GM19372 (cell line): ENCODE results near the gene PRR15L.
"Not testable (repeated sequence)": the region's sequence is repeated elsewhere in the genome, so short reads cannot be mapped to it uniquely, and the experiment has no call there.

Experiments
- ATAC-seq: cut with Tn5 transposase; IDR thresholded peaks from one replicate; pipeline ENCODE4 v1.9.1; 2021; ENCODE audit warnings: mild to moderate bottlenecking, low read depth, moderate library complexity; ENCODE audit not compliant: unreplicated experiment

The PRR15L gene

DNA sequence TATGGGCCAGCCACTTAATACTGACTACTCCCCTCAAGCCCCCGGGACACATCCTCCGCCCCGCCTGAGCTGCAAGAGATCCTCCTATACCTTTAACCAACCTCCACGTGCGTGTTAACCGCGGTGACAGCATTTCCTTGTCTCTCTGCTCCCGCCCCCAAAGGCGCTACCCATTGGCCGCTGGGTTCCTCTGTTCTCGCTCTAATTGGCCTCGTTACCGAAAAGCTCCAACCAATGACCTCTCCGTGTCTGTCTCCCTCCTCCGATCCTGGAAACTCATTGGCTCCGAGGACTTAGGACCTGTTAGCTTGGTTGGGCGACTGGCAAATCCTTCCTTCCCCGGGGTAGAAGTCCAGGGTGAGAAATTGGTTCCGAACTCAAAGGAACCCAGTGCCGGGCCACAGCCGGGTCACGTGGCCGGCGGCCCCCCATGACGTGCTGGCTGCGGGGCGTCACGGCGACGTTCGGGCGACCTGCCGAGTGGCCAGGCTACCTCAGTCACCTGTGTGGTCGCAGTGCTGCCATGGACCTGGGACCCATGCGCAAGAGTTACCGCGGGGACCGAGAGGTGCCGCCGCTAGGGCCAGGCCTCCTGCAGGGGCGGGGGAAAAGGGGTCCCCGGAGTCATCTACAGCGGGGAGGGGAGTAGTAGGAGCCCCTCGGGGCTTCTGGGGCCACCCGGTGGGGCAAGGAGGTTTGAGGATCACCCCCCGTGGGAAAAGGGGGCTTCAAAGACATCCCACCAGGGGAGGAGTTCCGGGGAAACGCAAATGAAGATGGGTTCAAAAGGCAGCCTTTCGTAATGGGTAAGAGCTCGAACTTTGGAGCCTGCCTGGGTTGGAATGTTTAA is 16.2 kb downstream of the PRR15L start, which contains the start of gene PNPO:
Gene PNPO, plus strand, starts transcription at position 326 of the 850 bp plus-strand sequence. Its CDS starts 105 bp downstream, at position 431.
- ATAC-seq: peak; percentile 95

DNA sequence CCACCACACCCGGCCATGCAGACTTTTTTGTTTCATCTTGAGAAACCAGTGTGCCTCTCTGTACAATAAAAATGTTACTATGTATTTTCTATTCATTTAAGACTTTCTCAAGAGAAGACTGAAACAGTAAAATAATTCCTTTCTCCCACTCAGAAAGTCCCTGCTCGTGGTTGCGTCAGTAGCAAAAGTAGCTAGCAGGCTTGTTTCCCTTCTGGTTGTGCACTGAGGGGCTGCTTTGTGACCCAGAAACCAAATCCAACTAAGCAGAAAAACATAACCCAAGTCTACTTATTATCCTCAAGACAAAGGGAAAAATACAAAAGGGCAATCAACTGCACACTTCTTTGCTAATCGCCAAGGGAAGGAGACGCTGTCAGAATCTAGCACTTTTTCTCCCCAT is 19.7 kb downstream of the PRR15L start:
- ATAC-seq: no peak

DNA sequence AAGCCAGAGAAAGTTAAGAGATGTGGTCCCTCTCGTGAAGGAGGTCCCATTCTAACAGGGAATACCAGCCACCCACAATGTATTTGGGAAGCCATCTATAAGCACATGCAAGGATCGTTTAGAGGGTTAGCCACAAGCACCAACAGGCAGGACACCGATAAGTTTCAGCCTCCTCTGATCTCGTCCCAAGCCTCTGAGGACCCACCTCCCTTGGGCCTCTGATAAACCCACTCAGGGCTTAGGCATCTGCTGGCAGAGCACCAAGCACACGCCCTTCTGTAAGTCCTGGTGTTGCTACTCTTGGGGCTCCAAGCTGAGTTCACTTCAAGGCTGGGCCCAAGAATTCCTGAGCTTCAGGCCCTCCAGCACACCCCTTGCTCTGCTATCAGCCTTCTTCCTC is 21.7 kb downstream of the PRR15L start:
- no peak for ATAC-seq

DNA sequence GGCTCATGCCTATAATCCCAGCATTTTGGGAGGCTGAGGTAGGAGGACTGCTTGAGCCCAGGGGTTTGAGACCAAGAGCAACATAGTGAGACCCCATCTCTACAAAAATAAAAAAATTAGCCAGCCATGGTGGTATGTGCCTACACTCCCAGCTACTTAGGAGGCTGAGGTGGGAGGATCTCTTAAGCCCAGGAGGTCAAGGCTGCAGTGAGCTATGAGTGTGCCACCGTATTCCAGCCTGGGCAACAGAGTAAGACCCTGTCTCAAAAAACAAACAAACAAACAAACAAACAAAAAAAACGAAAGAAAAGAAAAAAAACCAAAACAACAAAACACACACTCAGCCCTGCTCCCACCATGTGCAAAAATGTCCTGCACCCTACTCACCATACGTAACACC is 22.2 kb downstream of the PRR15L start:
- ATAC-seq: not testable (repeated sequence)

DNA sequence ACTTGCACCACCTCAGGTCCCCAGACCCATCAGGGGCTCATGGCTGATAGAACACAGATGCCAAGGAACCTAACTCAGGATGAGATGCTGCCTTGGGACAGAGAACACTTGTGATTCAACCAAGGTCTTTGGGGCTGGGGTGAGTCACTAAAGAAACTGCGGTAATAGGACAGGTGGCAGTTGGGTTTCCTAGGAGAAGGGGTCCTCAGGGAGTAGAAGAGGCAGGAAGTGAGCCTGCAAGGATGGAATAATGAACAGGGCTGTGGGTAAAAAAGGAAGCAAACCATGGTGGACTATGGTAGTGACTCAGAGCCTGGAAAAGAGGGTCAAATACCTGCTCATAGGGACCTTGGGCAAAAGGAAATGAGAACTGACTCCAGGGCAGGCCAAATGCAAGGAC is 22.8 kb downstream of the PRR15L start:
- no peak for ATAC-seq

DNA sequence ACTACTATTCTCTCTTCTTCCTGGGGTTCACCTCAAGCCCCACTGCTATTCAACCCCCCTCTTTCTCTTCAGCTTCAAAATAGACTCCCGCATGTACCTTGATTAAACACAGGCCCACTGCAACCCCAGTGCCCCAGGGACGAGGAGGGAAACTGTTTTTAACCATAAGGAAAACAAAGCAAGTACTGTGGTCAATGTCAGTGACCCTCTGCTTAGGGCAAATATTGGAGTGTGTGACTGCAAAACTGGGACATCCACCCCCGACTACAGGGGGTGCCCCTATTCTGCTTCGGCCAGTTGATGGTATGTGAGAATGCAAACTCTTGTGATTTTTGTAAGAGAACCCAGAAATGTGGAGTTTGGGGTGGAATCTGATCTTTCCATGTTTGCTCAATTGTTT is 25.8 kb downstream of the PRR15L start:
- ATAC-seq: no peak

DNA sequence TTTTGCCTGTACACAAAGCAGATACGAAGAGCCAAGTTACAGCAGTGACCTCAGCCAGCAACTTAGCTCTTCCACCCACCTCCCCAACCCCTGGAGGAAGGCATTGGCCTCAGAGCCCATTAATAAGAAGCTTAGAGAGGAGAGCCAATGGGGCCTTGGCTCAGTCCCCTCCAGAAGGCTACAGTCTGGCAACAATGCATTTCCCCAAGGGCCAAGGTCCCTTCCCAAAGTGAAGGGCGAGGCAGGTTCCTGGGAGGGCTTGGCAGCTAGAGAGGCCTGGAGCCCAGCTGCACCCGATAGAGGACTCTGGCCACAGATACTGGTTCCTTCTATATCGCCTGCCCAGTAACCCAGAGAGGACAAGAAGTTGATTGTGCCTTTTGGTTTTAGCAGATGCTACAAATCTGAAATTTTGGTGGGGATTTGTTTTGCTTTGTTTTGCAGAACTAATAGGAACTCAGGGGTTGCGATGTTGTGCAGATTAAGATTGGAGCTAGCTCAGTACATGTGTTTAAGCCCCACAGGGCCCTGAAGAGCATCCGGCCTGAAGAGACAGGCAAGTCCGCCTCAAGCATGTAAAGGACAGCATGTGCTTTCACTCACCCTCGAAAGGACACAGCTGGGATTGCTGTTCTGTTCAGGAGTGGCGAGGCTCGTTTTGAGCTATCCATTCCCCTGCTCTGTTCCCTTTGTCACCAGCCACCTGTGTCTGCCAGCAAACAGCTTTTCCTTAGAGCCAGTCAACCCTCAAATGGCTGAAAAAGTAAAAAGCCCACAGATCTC is 28.3 kb downstream of the PRR15L start:
- no peak for ATAC-seq

DNA sequence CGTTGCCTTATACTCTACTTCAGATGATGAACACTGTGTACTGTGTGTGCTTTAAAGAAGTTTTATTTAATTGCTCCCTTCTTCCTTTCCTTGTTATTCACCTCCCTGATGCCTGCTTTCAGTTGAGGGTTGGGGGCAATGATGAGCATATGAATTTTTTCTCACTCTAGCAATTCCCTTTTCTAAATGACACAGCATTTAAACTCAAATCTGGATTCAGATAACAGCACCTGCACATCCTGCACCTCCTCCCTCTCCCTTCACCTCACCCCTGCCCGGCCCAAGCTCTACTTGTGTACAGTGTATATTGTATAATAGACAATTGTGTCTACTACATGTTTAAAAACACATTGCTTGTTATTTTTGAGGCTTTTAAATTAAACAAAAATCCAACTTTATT is 29.3 kb downstream of the PRR15L start:
- no peak for ATAC-seq

DNA sequence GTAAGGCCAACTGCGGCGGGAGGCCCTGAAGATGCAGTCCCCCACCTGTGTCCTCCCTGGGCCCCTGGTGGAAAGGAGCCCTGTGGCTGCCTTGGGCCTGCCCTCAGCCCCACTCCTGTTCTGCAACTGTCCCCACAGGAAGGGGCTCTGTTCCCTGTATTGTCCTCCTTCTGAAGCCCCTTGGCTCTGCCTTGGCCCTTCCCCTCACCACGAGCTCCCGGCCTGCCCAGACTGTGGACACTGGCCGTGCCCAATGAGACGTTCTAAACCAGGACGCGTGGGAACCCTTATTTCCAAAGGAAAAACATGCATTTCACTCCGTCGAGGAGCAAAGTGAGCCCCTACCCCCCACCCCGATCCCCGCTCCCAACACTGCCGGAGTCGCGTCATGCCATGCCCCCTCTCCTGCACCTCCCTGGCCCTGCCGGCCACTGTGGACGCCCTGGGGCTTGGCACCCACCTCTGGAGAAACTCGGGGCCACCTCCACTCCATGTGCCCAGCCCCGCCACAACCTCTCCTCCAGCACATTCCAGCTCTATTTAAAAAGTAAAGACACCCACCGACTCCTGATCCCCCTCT is 29.8 kb downstream of the PRR15L start:
- ATAC-seq: no peak

DNA sequence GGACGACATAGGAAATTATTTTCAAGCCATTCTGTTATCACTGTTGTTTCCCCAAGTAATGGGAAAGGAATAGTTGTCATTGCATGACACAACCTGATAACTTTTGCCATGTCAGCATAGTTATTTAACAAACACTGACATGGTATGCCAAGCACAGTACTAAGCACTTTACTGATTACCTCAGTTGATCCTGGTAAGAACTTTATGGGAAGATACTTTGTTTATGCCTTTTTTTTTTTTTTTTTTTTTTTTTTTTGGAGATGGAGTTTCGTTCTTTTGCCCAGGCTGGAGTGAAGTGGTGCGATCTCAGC is 32.0 kb downstream of the PRR15L start:
- ATAC-seq: no peak

DNA sequence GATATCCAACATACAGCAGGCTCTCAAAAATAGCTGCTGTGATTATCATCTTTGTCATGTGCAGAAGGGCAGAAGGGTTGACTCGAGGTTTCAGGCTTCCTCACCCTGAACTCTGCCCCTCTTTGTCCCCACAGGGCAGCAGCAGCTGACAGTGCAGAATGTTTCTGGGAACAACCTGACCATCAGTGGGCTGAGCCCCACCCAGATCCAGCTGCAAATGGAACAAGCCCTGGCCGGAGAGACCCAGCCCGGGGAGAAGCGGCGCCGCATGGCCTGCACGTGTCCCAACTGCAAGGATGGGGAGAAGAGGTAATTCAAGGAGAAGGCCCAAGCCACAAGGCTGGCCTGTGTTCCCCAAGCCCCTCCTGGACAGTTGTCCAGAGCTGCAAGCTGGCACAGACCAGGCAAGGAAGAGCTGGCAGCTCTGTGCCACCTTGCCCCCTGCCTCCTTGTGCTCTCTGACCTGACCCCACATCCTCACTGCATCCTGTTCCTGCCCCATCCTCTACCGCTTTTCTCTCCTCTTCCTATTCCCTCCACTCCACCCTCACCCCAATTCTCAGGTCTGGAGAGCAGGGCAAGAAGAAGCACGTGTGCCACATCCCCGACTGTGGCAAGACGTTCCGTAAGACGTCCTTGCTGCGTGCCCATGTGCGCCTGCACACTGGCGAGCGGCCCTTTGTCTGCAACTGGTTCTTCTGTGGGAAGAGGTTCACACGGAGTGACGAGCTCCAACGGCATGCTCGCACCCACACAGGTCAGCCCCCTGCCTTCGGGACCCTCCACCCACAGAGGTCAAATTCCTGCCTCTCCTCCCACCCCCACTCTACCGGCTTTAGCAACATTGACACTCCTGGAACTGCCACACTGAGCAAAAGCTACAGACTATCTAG is 32.7 kb downstream of the PRR15L start:
- ATAC-seq: no peak

DNA sequence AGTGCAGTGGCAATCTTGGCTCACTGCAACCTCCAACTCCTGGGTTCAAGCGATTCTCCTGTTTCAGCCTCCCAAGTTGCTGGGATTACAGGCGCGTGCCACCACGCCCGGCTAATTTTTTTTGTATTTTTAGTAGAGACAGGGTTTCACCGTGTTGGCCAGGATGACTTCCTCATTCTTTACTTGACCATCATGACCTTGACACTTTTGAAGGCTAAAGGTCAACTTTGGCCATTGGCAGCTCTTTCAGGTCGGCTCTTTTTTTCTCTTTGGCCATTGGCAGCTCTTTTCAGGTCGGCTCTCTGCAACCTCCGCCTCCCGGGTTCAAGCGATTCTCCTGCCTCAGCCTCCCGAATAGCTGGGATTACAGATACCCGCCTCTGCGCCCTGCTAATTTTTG is 37.8 kb downstream of the PRR15L start:
- not testable (repeated sequence) for ATAC-seq

DNA sequence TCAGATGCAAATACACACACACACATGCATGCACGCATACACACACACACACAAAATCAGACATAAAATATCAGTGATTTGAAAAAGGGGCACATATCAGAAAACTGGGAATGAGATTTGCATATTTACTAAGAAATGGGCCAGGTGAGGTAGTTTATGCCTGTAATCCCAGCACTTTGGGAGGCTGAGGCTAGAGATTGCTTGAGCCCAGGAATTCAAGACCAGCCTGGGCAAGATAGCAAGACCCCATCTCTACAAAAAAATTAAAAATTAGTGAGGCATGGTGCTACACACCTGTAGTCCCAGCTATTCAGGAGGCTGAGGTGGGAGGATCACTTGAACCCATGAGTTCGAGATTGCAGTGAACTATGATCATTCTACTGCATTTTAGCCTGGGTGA is 38.7 kb downstream of the PRR15L start:
- no peak for ATAC-seq

DNA sequence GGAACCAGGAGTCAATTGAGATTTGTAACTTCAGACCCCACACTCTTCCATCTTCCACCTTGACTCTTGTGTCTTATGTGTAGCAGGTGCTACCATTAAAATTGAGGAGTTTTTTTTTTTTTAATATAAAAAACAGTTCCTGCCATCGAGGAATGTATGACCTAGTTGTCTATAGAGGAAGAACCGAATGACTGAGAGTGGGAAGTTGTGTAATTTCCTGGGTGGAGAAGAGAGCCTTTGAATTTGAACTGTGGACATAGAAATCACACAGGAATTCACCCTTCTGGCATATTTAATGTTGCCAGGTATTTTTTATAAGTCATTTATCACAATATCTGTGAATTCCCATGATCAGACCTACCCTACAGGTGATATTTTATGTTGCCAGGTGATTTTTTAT is 39.7 kb downstream of the PRR15L start:
- no peak for ATAC-seq

DNA sequence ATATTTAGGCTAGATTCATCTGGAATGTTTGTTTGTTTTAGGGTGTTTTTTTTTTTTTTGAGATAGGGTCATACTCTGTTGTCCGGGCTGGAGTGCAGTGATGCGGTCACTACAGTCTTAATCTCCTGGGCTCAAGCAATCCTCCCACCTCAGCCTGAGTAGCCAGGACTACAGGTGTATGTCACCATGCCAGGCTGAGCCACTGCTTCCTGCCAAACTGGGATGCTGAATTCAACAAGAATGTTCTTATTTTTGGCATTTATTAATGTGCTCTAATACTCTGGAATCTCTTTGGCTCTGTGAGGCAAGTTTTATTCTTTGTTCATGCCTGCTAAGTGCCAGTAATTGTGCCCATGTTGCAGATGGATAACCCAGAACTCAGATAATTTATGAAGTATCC is 40.1 kb downstream of the PRR15L start:
- no peak for ATAC-seq

DNA sequence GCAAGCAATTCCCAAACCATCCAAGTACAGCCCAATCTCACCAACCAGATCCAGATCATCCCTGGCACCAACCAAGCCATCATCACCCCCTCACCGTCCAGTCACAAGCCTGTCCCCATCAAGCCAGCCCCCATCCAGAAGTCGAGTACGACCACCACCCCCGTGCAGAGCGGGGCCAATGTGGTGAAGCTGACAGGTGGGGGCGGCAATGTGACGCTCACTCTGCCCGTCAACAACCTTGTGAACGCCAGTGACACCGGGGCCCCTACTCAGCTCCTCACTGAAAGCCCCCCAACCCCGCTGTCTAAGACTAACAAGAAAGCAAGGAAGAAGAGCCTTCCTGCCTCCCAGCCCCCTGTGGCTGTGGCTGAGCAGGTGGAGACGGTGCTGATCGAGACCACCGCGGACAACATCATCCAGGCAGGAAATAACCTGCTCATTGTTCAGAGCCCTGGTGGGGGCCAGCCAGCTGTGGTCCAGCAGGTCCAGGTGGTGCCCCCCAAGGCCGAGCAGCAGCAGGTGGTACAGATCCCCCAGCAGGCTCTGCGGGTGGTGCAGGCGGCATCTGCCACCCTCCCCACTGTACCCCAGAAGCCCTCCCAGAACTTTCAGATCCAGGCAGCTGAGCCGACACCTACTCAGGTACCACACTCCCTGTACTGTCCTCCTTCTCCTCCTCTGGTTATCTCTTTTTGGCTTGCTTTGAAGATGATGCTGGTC is 41.0 kb downstream of the PRR15L start:
- ATAC-seq: no peak

DNA sequence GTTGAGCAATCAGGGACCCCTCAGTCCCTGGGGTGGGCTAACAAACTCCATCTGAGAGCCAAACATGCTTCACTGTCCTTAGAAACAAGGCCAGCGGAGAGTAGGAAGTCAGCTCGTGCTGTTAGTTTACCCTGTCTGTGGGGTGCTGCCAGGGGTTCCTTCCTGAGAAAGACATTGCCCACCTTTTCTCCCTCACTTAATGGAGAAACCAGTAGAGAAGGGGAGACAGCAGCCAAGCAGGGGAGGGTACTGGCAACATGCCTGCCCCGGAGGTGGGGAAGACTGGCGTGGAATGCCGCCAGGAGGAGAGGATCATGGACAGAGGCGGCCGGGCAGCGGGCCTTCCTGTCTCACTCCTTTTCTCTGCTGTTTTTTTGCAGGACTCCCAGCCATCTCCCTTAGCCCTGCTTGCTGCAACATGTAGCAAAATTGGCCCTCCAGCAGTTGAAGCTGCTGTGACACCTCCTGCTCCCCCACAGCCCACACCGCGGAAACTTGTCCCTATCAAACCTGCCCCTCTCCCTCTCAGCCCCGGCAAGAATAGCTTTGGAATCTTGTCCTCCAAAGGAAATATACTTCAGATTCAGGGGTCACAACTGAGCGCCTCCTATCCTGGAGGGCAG is 41.8 kb downstream of the PRR15L start:
- no peak for ATAC-seq

DNA sequence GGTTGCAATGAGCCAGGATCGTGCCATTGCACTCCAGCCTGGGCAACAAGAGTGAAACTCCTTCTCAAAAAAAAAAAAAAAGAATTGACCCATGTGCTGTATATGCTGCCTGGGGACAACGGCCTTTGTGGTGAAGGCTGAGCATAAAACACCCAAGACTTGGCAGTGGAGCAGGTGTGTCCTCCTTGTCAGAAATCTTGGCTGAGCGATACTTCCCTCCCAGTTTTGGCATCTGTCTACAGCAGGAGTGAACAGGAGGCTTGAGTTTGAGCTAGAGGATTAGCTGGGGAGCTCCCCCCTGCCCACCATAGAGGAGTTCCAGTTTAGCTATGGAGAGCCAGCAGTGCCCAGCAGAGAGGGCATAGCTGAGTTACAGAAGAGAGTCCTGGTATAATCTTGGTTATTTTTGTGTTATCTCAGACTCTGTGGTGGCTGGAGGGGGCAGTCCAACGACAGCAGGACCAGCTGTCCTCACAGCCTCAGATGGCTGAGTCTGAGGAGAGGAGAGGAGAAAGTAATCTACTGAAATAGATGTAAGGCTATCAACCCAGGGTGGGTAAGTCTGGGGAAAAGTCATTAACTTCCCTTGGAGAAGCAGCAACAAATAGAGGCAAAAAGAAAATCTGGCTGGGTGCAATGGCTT is 43.3 kb downstream of the PRR15L start:
- ATAC-seq: no peak

DNA sequence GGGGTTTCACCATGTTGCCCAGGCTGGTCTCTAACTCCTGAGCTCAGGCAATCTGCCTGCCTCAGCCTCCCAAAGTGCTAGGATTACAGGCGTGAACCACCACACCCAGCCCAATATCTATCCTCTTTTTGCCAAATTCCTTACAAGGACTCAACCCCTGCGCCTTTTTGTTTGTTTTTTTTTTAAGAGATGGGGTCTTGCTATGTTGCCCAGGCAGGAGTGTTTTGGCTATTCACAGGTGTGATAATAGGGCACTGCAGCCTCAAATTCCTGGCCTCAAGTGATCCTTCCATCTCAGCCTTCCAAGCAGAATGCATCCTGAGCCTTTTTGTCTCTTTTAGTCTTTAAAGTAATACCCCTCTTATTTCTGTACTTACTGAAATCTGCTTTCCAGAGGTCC is 44.6 kb downstream of the PRR15L start:
- no peak for ATAC-seq
